H1 (cell line): ENCODE measurements around the gene HSPA12A. TPM values are rescaled to one million over a fixed set of nuclear protein-coding genes. Genes with fewer than 3 reads are reported as not detected.

Experiments used
- CTCF ChIA-PET: fragments of 300-600 bp; sonication (Branson Sonifier 250); formaldehyde crosslinking; loops from one replicate; lab custom pipeline; 2021; ENCODE audit not compliant: partially characterized antibody; lab: Charles Lee
- POLR2A ChIA-PET: fragments of 300-600 bp; sonication (Branson Sonifier 250); formaldehyde crosslinking; loops from one replicate; lab custom pipeline; 2021; ENCODE audit warnings: inconsistent platforms; ENCODE audit not compliant: partially characterized antibody; lab: Charles Lee
- DNase-seq, 2 experiments: peaks; one replicate each; pipeline versions ENCODE4 v3.0.0 to v3.0.0-alpha.2; 2010 to 2022; ENCODE audit warnings: low spot score in 2 of 2, low read depth in 1 of 2, mixed read lengths in 1 of 2
- FAIRE-seq: peaks from 2 replicates; lab custom pipeline; 2011; peaks lifted over from hg19 to GRCh38; lab: Jason Lieb, UNC
- H2AFZ ChIP-seq: 2 replicates; pipeline ENCODE4 v1.8.1; 2012; ENCODE audit warnings: low read length, inconsistent platforms
- H2AK5ac ChIP-seq: 2 replicates; pipeline ENCODE4 v1.6.1; 2013; ENCODE audit warnings: low read depth, low read length
- H2BK120ac ChIP-seq: replicated peaks from 2 replicates; pipeline ENCODE3; 2013; ENCODE audit warnings: low read depth, low read length, inconsistent platforms
- H2BK12ac ChIP-seq: 2 replicates; pipeline ENCODE4 v1.6.1; 2013; ENCODE audit warnings: low read depth, low read length
- H2BK15ac ChIP-seq: 2 replicates; pipeline ENCODE4 v1.6.1; 2013; ENCODE audit warnings: low read length
- H2BK20ac ChIP-seq: 2 replicates; pipeline ENCODE4 v1.6.1; 2013; ENCODE audit warnings: low read length
- H2BK5ac ChIP-seq: 2 replicates; pipeline ENCODE4 v1.6.1; 2013; ENCODE audit warnings: low read depth, low read length
- H3K14ac ChIP-seq: 2 replicates; pipeline ENCODE4 v1.6.1; 2013; ENCODE audit warnings: inconsistent platforms; ENCODE audit not compliant: insufficient read length
- H3K18ac ChIP-seq: 2 replicates; pipeline ENCODE4 v1.6.1; 2013; ENCODE audit warnings: low read length; ENCODE audit errors: extremely low read depth
- H3K23ac ChIP-seq: 2 replicates; pipeline ENCODE4 v1.6.1; 2013; ENCODE audit warnings: inconsistent platforms; ENCODE audit not compliant: insufficient read length
- H3K23me2 ChIP-seq: 2 replicates; pipeline ENCODE4 v1.6.1; 2013; ENCODE audit warnings: low read depth, low read length
- H3K27ac ChIP-seq: 2 replicates; pipeline ENCODE4 v1.6.1; 2011; ENCODE audit warnings: low read depth, low read length, inconsistent platforms
- H3K27me3 ChIP-seq, 4 experiments: replicated peaks in 1 of 4; 1 replicate in 1 of 4; 2 replicates in 3 of 4; pipeline versions ENCODE4 v1.6.1 to v1.8.1; 2011 to 2013; ENCODE audit warnings: low read length in 3 of 4, mild to moderate bottlenecking in 3 of 4, inconsistent platforms in 2 of 4, mixed read lengths in 2 of 4, moderate library complexity in 1 of 4; ENCODE audit not compliant: control insufficient read depth in 3 of 4, insufficient read depth in 3 of 4; ENCODE audit errors: extremely low read depth in 1 of 4
- H3K36me3 ChIP-seq, 4 experiments: 2 replicates each; pipeline versions ENCODE4 v1.6.1 to v1.8.1; 2011 to 2013; ENCODE audit warnings: mild to moderate bottlenecking in 4 of 4, low read length in 3 of 4, moderate library complexity in 2 of 4, control low read depth in 1 of 4, inconsistent platforms in 1 of 4; ENCODE audit not compliant: insufficient read depth in 4 of 4, control insufficient read depth in 2 of 4
- H3K4ac ChIP-seq: replicated peaks from 2 replicates; pipeline ENCODE3; 2013; ENCODE audit warnings: low read length, low read depth, mixed read lengths, inconsistent platforms; ENCODE audit not compliant: insufficient read length
- H3K4me1 ChIP-seq, 4 experiments: replicated peaks in 1 of 4; 1 replicate in 1 of 4; 2 replicates in 3 of 4; pipeline versions ENCODE4 v1.6.1 to v1.8.1; 2011 to 2013; ENCODE audit warnings: low read length in 3 of 4, inconsistent platforms in 2 of 4, mixed read lengths in 1 of 4; ENCODE audit not compliant: insufficient read depth in 4 of 4, control insufficient read depth in 3 of 4
- H3K4me2 ChIP-seq, 2 experiments: 2 replicates each; pipeline versions ENCODE4 v1.6.1 to v1.8.1; 2011 to 2013; ENCODE audit warnings: low read depth in 2 of 2, low read length in 2 of 2, control low read depth in 1 of 2, inconsistent platforms in 1 of 2, mild to moderate bottlenecking in 1 of 2; ENCODE audit not compliant: insufficient read depth in 1 of 2
- H3K4me3 ChIP-seq, 4 experiments: fragments of 200-600, 300-600 bp in 1 of 4; sonication (generic), shearing (Covaris generic), sonication (Bioruptor Twin) in 1 of 4; 2 replicates each; pipeline versions ENCODE4 v1.5.1 to v1.8.1; 2011 to 2016; ENCODE audit warnings: low read length in 4 of 4, low read depth in 3 of 4, control low read depth in 2 of 4, inconsistent platforms in 2 of 4, mild to moderate bottlenecking in 2 of 4, mixed read lengths in 1 of 4, moderate library complexity in 1 of 4; ENCODE audit not compliant: insufficient read depth in 2 of 4; ENCODE audit errors: extremely low read depth in 1 of 4
- H3K56ac ChIP-seq: replicated peaks from 2 replicates; pipeline ENCODE3; 2013; ENCODE audit warnings: low read depth, mild to moderate bottlenecking, mixed read lengths, low read length, inconsistent platforms; ENCODE audit not compliant: insufficient read length
- H3K79me1 ChIP-seq: 2 replicates; pipeline ENCODE4 v1.6.1; 2013; ENCODE audit warnings: low read depth, low read length, control low read depth
- H3K79me2 ChIP-seq, 2 experiments: 2 replicates each; pipeline versions ENCODE4 v1.6.1 to v1.8.1; 2012 to 2013; ENCODE audit warnings: low read length in 2 of 2, mild to moderate bottlenecking in 2 of 2, inconsistent platforms in 1 of 2; ENCODE audit not compliant: insufficient read depth in 2 of 2, control insufficient read depth in 1 of 2
- H3K9ac ChIP-seq, 4 experiments: replicated peaks in 1 of 4; 1 replicate in 1 of 4; 2 replicates in 3 of 4; pipeline versions ENCODE4 v1.6.1 to v1.8.1; 2011 to 2013; ENCODE audit warnings: low read depth in 3 of 4, low read length in 3 of 4, control low read depth in 2 of 4, mild to moderate bottlenecking in 2 of 4, moderate library complexity in 2 of 4, inconsistent platforms in 1 of 4; ENCODE audit errors: extremely low read depth in 1 of 4
- H3K9me3 ChIP-seq, 2 experiments: 2 replicates each; pipeline versions ENCODE4 v1.6.1 to v1.8.1; 2012 to 2013; ENCODE audit warnings: mild to moderate bottlenecking in 2 of 2, moderate library complexity in 2 of 2, control low read depth in 1 of 2, inconsistent platforms in 1 of 2, low read depth in 1 of 2, low read length in 1 of 2, mixed read lengths in 1 of 2; ENCODE audit not compliant: insufficient read depth in 2 of 2
- H4K20me1 ChIP-seq, 2 experiments: replicated peaks in 1 of 2; 2 replicates each; pipeline versions ENCODE3 to v1.8.1; 2011 to 2013; ENCODE audit warnings: inconsistent platforms in 2 of 2, low read length in 2 of 2, mild to moderate bottlenecking in 1 of 2; ENCODE audit not compliant: insufficient read depth in 2 of 2, control insufficient read depth in 1 of 2
- H4K5ac ChIP-seq: 2 replicates; pipeline ENCODE4 v1.6.1; 2013; ENCODE audit warnings: low read length, low read depth, mixed read lengths, inconsistent platforms; ENCODE audit not compliant: insufficient read length
- H4K8ac ChIP-seq: 2 replicates; pipeline ENCODE4 v1.8.0; 2013; ENCODE audit warnings: mild to moderate bottlenecking, moderate library complexity, low read length, inconsistent platforms; ENCODE audit not compliant: insufficient read depth; ENCODE audit errors: extremely low read depth
- H4K91ac ChIP-seq: replicated peaks from 2 replicates; pipeline ENCODE3; 2013; ENCODE audit warnings: low read length, mixed read lengths, inconsistent platforms; ENCODE audit not compliant: insufficient read length
- CHD1 ChIP-seq: IDR thresholded peaks from 2 replicates; pipeline ENCODE4 v1.6.1; 2012; ENCODE audit warnings: low read depth, low read length, improper control_type of control experiment
- GABPA ChIP-seq: IDR thresholded peaks from 2 replicates; pipeline ENCODE4 v1.6.1; 2011; ENCODE audit warnings: mild to moderate bottlenecking, low read length, moderate library complexity, borderline replicate concordance; ENCODE audit not compliant: insufficient read depth
- POLR2A ChIP-seq, 2 experiments: IDR thresholded peaks; 1 replicate in 1 of 2; 2 replicates in 1 of 2; pipeline ENCODE4 v1.6.1; 2011; ENCODE audit warnings: low read depth in 2 of 2, low read length in 2 of 2, mild to moderate bottlenecking in 2 of 2; ENCODE audit errors: control extremely low read depth in 1 of 2
- POLR2AphosphoS5 ChIP-seq: IDR thresholded peaks from 2 replicates; pipeline ENCODE4 v1.6.1; 2011; ENCODE audit warnings: low read depth, low read length
- RFX5 ChIP-seq: IDR thresholded peaks from 2 replicates; pipeline ENCODE4 v1.6.1; 2011; ENCODE audit warnings: low read depth, low read length, improper control_type of control experiment, borderline replicate concordance
- SIN3A ChIP-seq, 2 experiments: IDR thresholded peaks in 1 of 2; conservative IDR thresholded peaks in 1 of 2; 2 replicates each; pipeline ENCODE4 v1.6.1; 2011 to 2012; ENCODE audit warnings: low read length in 2 of 2, improper control_type of control experiment in 1 of 2, low read depth in 1 of 2, mild to moderate bottlenecking in 1 of 2
- SIX5 ChIP-seq: IDR thresholded peaks from 2 replicates; pipeline ENCODE4 v1.6.1; 2011; ENCODE audit warnings: mild to moderate bottlenecking, low read depth, low read length
- WGBS, 2 experiments: shearing (Covaris generic) in 1 of 2; methylation state at CpG; one replicate each; pipeline versions ENCODE4 v1.1.6 to v1.1.7; 2013 to 2015; ENCODE audit warnings: low lambda C conversion rate in 2 of 2, mixed read lengths in 2 of 2, inconsistent platforms in 1 of 2, low coverage in 1 of 2, missing lambda C conversion rate in 1 of 2; ENCODE audit not compliant: insufficient replicate concordance in 2 of 2, insufficient coverage in 1 of 2, insufficient read length in 1 of 2; ENCODE audit errors: extremely low coverage in 1 of 2, missing lambda C conversion rate in 1 of 2; 5-methylcytosine and 5-hydroxymethylcytosine counted together
- polyA plus RNA-seq, 7 experiments: library from polyadenylated mRNA; depleted of rRNA in 3 of 7; stranded (reverse) in 5 of 7; unstranded in 2 of 7; fragments of >200 nt in 5 of 7; fragments of 200-250 nt in 2 of 7; gene quantifications; 1 replicate in 5 of 7; 2 replicates in 1 of 7; 4 replicates in 1 of 7; pipeline versions ENCODE4 v1.2.1 to v1.2.3, GENCODE V29; 2011 to 2013; ENCODE audit warnings: missing spikeins in 2 of 7, mixed read lengths in 2 of 7
- total RNA-seq: library from RNA; stranded (reverse); fragmentation: NEBNext Ultra II Directional; extraction: Animal tissue kit (Norgen Biotek cat#: 25700); gene quantifications from 2 replicates; pipeline ENCODE4 v1.2.1, GENCODE V29; 2021

HSPA12A gene
- total and polyA plus RNA-seq, 2 of the 8 experiments (the other 6 are each of a cell fraction or from before 2014, with no cell fraction given): 3.1 to 6.9 TPM

GRCh38 chr10:116688241-116688711, 54.1 kb downstream of the HSPA12A start:
- Histone ChIP-seq H3K4me3 (no peak overlapping the region), H4K5ac (no peak overlapping the region)

More at GRCh38 chr10:116688241-116688711, 54.1 kb downstream of the HSPA12A start:
- Histone ChIP-seq H3K14ac (no peak overlapping the region), H3K27me3 (no peaks in the 10 kb centered on the region; a peak in 3 of 7 replicates), H3K9ac (no peak overlapping the region), H3K23ac (no peak overlapping the region), H3K79me1 (no peaks in the 10 kb centered on the region), H3K18ac (no peak overlapping the region), H3K23me2 (no peaks in the 10 kb centered on the region), H4K91ac (no peak overlapping the region), H3K4ac (no peak overlapping the region), H2AK5ac (no peak overlapping the region), H2BK12ac (no peak overlapping the region), H2BK15ac (no peak overlapping the region), H3K36me3 (no peaks in the 10 kb centered on the region), H3K56ac (no peak overlapping the region), H3K4me2 (no peak overlapping the region), H3K27ac (no peak overlapping the region; the same call in 1 of the 2 replicates), H3K79me2 (no peaks in the 10 kb centered on the region), H4K8ac (no peak overlapping the region), H3K4me1 (peaks cover 0 to 9% (median 4%) of the 10 kb centered on the region in 4 experiments; a peak in 3 of 7 replicates), H2AFZ (0 out of 2 replicates have a peak overlapping the region, but pooled peaks have one; percentile 12), H2BK120ac (no peak overlapping the region), H4K20me1 (no peaks in the 10 kb centered on the region), H3K9me3 (no peaks in the 10 kb centered on the region), H2BK20ac (no peak overlapping the region), H2BK5ac (no peak overlapping the region; the same call in 1 of the 2 replicates)
- CTCF ChIA-PET: interaction anchor here (0.8 to 12.9 kb wide), 21 partner anchors 11 to 498 kb away, joined by 3 to 223 read pairs (median 4); no protein-coding TSS in a partner anchor
- DNase-seq (no peak), FAIRE-seq (no peak)
- 89% methylated on average over 7 of the region's 7 CpGs; no CpG with 5 or more reads in 1 of the 2 experiments for WGBS, 2 experiments
- TF ChIP-seq SIN3A (conservative IDR thresholded peaks at IDR 0.05 in 1 of 2, IDR thresholded peaks at IDR 0.05 in 1 of 2; ENCODE audit: low read depth in 1 of 2, low read length in 2 of 2) (no peak), RFX5 (no peak), GABPA (no peak), POLR2A (IDR thresholded peaks at IDR 0.05; ENCODE audit: control extremely low read depth in 1 of 2, low read depth in 2 of 2, low read length in 2 of 2) (no peak), POLR2AphosphoS5 (no peak), CHD1 (no peak), SIX5 (no peak)
- POLR2A ChIA-PET: interaction anchor here (1.1 to 1.4 kb wide), 3 partner anchors 11 to 17 kb away, joined by 3 to 4 read pairs (median 3); no protein-coding TSS in a partner anchor
